Measurements from ENCODE around the gene SCN4A.
"Not testable (repeated sequence)": the region's sequence is repeated elsewhere in the genome, so short reads cannot be mapped to it uniquely, and the experiment has no call there.

DNA sequence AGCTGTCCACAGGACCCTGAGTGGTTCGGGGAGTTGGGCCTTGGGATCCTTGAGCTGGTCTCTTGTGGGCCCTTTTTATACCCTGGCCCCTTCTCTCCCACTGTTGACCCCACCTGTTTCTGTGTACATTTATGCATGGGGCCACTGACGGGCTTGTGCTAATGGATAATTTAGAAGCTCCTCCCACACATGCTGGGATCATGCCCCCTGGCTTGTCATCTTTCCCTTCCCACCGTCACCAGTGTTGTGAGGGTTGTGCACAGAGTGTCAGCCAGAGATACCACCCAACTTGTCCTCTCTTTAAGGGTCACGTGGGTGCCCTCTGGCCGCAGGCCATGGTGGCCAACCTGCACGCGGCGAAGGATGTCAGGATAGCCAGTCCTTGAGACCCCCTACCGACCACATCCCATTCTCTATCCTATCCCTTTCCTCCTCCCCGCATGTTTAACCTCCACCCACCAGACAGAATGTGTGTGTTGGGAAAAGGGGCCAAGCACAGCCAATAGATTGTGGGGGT is 53.9 kb downstream of the SCN4A start, which contains the start of gene GH1:
- TF ChIP-seq NFRKB (IDR thresholded peaks at IDR 0.05); POLR2AphosphoS5 (IDR thresholded peaks at IDR 0.05; ENCODE audit: low read depth, low read length); CTCF (CRISPR knock-in tag; IDR thresholded peaks at IDR 0.05); RNF2 (conservative IDR thresholded peaks at IDR 0.05; ENCODE audit: low read depth); THAP11 (CRISPR knock-in tag; IDR thresholded peaks at IDR 0.05); ZNF773 (CRISPR knock-in tag; IDR thresholded peaks at IDR 0.05; ENCODE audit: borderline replicate concordance); ZNF274 (CRISPR knock-in tag; IDR thresholded peaks at IDR 0.05); ZNF501 (CRISPR knock-in tag; IDR thresholded peaks at IDR 0.05): not testable (repeated sequence)

Measured in HepG2 (cell line).